NCI-H1092 treated with DMSO at 0.1 percent for 48 hours (cell line): ENCODE results near the gene LCN10.

Source experiments
- DNase-seq: peaks from one replicate; lab custom pipeline; 2025; lab: John Stamatoyannopoulos, UW

The LCN10 gene

GRCh38 chr9:136738960-136739359 is 3.8 kb downstream of the LCN10 start:
- DNase-seq = no peak

GRCh38 chr9:136735812-136736480 is 6.8 kb downstream of the LCN10 start:
- no peak for DNase-seq

GRCh38 chr9:136734837-136735496 is 7.8 kb downstream of the LCN10 start:
- DNase-seq = no peak

GRCh38 chr9:136733611-136734010 is 9.1 kb downstream of the LCN10 start:
- no peak for DNase-seq

GRCh38 chr9:136732444-136733178 is 10.1 kb downstream of the LCN10 start:
- DNase-seq = no peak

GRCh38 chr9:136729926-136730325 is 12.8 kb downstream of the LCN10 start:
- DNase-seq = no peak

GRCh38 chr9:136729144-136729543 is 13.6 kb downstream of the LCN10 start:
- no peak for DNase-seq

- no peak for DNase-seq
Measured at GRCh38 chr9:136728548-136729123, 14.1 kb downstream of the LCN10 start.

- peak; percentile 78 for DNase-seq
Measured at GRCh38 chr9:136728080-136728547, 14.6 kb downstream of the LCN10 start.

GRCh38 chr9:136726631-136727191 is 16.0 kb downstream of the LCN10 start:
- no peak for DNase-seq

GRCh38 chr9:136726118-136726517 is 16.6 kb downstream of the LCN10 start:
- DNase-seq = no peak

GRCh38 chr9:136725612-136726011 is 17.1 kb downstream of the LCN10 start:
- DNase-seq = no peak

- DNase-seq = no peak
Measured at GRCh38 chr9:136724772-136725171, 18.0 kb downstream of the LCN10 start.

- no peak for DNase-seq
Measured at GRCh38 chr9:136723989-136724388, 18.8 kb downstream of the LCN10 start.

- DNase-seq = no peak
Measured at GRCh38 chr9:136723362-136723976, 19.3 kb downstream of the LCN10 start.

- no peak for DNase-seq
Measured at GRCh38 chr9:136722969-136723356, 19.8 kb downstream of the LCN10 start.

GRCh38 chr9:136722093-136722968 is 20.4 kb downstream of the LCN10 start:
- no peak for DNase-seq

GRCh38 chr9:136721339-136722092 is 21.2 kb downstream of the LCN10 start:
- no peak for DNase-seq

- DNase-seq = no peak
Measured at GRCh38 chr9:136720898-136721338, 21.8 kb downstream of the LCN10 start.
